Esophagus muscularis mucosa (tissue), 3 donors: ENCODE measurements around the gene CAMK2A.

Experiments
- EP300 ChIP-seq: sonication (generic); formaldehyde crosslinking; IDR thresholded peaks from one replicate; pipeline ENCODE4 v1.6.1; 2017; ENCODE audit warnings: antibody characterized with exemption
- TF ChIP-seq, protein P1 (sequence below), 3 experiments: fragments of 200-600 bp in 2 of 3; fragments of 450-650 bp in 1 of 3; sonication (generic) in 2 of 3; IDR thresholded peaks; one replicate each; pipeline ENCODE4 v1.5.1; 2017 to 2019; ENCODE audit warnings: antibody characterized with exemption in 3 of 3, mild to moderate bottlenecking in 2 of 3, moderate library complexity in 1 of 3

DNA sequence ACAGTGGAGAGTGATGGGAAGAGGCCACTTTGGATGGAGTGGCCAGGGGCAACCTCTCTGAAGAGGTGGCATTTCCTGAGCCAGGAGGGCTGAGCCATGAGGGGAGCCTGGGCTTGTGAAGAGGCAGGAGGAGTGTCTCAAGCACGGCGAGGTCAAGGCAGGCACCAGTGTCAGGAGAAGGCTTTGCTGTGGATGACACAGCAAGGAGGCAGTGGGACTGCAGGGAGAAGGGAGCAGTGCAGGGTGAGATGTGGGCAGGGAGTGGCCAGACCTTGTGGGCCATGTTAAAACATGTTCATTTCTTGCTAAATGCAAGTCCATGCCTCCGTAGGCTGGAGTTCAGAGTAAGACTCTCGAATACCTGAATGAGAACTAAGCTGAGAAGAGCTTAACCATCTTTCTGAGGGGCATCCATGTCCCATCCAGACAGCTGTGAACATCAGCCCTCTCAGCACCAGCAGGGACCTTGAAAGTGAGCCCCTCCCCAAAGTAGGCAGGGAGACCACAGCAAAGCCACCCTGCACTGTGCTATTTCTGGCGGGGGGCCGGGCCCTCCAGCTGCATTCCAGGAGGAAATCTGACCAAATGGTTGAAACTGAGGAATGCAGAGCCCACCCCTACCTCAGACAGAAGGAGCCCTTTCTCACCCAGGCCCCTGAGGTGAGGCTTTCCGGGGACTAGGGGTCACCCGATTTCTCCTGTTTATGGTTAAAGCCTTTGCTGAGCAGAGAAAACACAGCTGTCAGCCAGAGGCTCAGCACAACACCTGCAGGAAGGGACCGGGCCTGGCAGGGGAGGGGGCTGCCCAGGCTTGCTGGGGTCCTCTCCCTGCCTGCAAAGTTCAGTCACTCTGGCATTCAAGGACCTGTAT lies 29.3 kb upstream of the CAMK2A start:
- TF ChIP-seq EP300: no peak
- TF ChIP-seq, protein P1, sequence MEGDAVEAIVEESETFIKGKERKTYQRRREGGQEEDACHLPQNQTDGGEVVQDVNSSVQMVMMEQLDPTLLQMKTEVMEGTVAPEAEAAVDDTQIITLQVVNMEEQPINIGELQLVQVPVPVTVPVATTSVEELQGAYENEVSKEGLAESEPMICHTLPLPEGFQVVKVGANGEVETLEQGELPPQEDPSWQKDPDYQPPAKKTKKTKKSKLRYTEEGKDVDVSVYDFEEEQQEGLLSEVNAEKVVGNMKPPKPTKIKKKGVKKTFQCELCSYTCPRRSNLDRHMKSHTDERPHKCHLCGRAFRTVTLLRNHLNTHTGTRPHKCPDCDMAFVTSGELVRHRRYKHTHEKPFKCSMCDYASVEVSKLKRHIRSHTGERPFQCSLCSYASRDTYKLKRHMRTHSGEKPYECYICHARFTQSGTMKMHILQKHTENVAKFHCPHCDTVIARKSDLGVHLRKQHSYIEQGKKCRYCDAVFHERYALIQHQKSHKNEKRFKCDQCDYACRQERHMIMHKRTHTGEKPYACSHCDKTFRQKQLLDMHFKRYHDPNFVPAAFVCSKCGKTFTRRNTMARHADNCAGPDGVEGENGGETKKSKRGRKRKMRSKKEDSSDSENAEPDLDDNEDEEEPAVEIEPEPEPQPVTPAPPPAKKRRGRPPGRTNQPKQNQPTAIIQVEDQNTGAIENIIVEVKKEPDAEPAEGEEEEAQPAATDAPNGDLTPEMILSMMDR (IDR thresholded peaks at IDR 0.05): no peak
